Measurements from ENCODE around the gene STK32C. TPM values are rescaled to one million over a fixed set of nuclear protein-coding genes. Genes with fewer than 3 reads are reported as not detected.

STK32C gene
- total RNA-seq, 1 experiment from 2014 or later = 13.5 TPM

DNA sequence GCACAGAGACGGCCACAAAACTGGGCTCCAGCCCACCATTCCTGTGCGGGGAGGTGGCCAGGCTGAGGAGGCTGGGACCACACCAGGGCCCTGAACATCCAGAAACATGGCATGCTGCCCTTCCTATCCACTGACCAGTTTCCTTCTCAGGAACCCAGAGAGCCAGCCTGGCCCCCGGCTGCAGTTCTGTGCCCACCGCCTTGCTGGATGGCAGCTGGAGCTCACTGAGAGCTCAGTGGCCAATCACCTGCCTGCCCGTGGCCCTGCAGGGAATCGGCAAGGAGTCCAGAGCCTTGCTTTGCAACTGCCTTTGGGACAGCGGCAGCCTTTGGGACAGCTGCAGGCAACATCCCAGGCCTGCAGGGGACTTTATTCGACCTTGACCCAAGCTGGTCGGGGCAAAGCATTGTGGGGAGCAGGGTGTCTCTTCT, 30.4 kb downstream of the STK32C start:
- DNase-seq = no peak
- peaks cover 7% of the 10 kb centered on the region for H3K36me3 Mint-ChIP-seq (ENCODE audit: insufficient read depth, unreplicated experiment)
- BruUV-seq (replicated peaks) = no TSS peak
- intact Hi-C loops (cut with micrococcal nuclease; ENCODE audit: unreplicated experiment) = no loop called here
- no peaks in the 10 kb centered on the region for H3K27me3 Mint-ChIP-seq (ENCODE audit: unreplicated experiment)
- CTCF ChIA-PET = no interaction called here
- H3K9me3 Mint-ChIP-seq (ENCODE audit: low read depth, unreplicated experiment) = no peaks in the 10 kb centered on the region
- H3K4me1 Mint-ChIP-seq (ENCODE audit: low read depth, unreplicated experiment) = no peaks in the 10 kb centered on the region
- TF ChIP-seq, protein P1, sequence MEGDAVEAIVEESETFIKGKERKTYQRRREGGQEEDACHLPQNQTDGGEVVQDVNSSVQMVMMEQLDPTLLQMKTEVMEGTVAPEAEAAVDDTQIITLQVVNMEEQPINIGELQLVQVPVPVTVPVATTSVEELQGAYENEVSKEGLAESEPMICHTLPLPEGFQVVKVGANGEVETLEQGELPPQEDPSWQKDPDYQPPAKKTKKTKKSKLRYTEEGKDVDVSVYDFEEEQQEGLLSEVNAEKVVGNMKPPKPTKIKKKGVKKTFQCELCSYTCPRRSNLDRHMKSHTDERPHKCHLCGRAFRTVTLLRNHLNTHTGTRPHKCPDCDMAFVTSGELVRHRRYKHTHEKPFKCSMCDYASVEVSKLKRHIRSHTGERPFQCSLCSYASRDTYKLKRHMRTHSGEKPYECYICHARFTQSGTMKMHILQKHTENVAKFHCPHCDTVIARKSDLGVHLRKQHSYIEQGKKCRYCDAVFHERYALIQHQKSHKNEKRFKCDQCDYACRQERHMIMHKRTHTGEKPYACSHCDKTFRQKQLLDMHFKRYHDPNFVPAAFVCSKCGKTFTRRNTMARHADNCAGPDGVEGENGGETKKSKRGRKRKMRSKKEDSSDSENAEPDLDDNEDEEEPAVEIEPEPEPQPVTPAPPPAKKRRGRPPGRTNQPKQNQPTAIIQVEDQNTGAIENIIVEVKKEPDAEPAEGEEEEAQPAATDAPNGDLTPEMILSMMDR (IDR thresholded peaks at IDR 0.05; ENCODE audit: unreplicated experiment) = no peak
- no peak overlapping the region for H3K27ac Mint-ChIP-seq (ENCODE audit: unreplicated experiment)
- H3K4me3 Mint-ChIP-seq (ENCODE audit: low read depth, unreplicated experiment) = no peak overlapping the region

DNA sequence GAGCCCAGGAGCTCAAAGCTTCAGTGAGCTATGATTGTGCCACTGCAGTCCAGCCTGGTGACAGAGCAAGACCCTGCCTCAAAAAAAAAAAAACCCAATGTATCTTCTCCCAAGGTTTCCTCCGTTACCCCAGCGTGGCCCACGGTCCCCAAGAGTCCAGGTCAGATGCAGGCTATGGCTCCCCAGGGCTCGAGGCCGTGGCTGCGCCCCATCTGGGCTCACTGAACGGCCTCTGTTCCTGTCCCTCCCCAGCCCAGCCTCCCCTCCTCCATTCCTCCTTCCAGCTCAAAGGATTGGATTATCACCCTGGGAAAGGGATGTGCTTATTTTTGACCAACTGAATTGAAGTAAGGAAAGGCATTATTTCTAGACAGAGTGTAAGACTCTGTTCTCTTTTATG, 31.0 kb downstream of the STK32C start:
- TF ChIP-seq, protein P1 (IDR thresholded peaks at IDR 0.05; ENCODE audit: unreplicated experiment) = no peak
- CTCF ChIA-PET = interaction anchor here (0.7 kb wide), 1 partner anchor 28 kb away, joined by 3 read pairs; no protein-coding TSS in a partner anchor
- H3K27me3 Mint-ChIP-seq (ENCODE audit: unreplicated experiment) = no peaks in the 10 kb centered on the region
- intact Hi-C loops (cut with micrococcal nuclease; ENCODE audit: unreplicated experiment) = no loop called here
- peaks cover 7% of the 10 kb centered on the region for H3K36me3 Mint-ChIP-seq (ENCODE audit: insufficient read depth, unreplicated experiment)
- H3K4me1 Mint-ChIP-seq (ENCODE audit: low read depth, unreplicated experiment) = no peaks in the 10 kb centered on the region
- no TSS peak for BruUV-seq (replicated peaks)
- H3K4me3 Mint-ChIP-seq (ENCODE audit: low read depth, unreplicated experiment) = no peak overlapping the region
- no peaks in the 10 kb centered on the region for H3K9me3 Mint-ChIP-seq (ENCODE audit: low read depth, unreplicated experiment)
- H3K27ac Mint-ChIP-seq (ENCODE audit: unreplicated experiment) = no peak overlapping the region
- no peak for DNase-seq

DNA sequence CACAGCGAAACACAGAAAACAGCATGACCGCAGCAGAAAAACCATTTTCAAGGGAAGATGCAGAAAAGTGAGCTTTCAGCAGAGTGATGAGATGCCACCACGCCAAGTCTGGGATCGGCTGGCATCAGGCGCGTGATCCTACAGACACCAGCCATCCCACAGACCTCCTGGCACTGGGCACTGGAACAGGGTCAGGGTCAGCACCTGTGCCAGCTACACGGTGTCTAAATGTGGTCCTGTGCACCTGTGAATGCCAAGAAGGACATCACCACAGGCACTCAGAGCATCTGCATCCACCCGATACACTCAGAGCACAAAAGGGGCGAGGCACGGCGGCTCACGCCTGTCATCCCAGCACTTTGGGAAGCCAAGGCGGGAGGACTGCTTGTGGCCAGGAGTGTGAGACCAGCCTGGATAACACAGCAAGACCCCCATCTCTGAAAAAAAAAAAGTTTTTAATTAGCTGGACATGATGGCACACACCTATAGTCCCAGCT, 31.5 kb downstream of the STK32C start:
- Mint-ChIP-seq H3K4me3 (ENCODE audit: low read depth, unreplicated experiment) (no peak overlapping the region), H3K27ac (ENCODE audit: unreplicated experiment) (no peak overlapping the region), H3K4me1 (ENCODE audit: low read depth, unreplicated experiment) (no peaks in the 10 kb centered on the region), H3K36me3 (ENCODE audit: insufficient read depth, unreplicated experiment) (peaks cover 7% of the 10 kb centered on the region), H3K27me3 (ENCODE audit: unreplicated experiment) (no peaks in the 10 kb centered on the region), H3K9me3 (ENCODE audit: low read depth, unreplicated experiment) (no peaks in the 10 kb centered on the region)
- TF ChIP-seq, protein P1 (IDR thresholded peaks at IDR 0.05; ENCODE audit: unreplicated experiment) = no peak
- CTCF ChIA-PET = interaction anchor here (0.7 kb wide), 1 partner anchor 29 kb away, joined by 3 read pairs; no protein-coding TSS in a partner anchor
- intact Hi-C loops (cut with micrococcal nuclease; ENCODE audit: unreplicated experiment) = no loop called here
- BruUV-seq (replicated peaks) = no TSS peak
- DNase-seq = no peak

DNA sequence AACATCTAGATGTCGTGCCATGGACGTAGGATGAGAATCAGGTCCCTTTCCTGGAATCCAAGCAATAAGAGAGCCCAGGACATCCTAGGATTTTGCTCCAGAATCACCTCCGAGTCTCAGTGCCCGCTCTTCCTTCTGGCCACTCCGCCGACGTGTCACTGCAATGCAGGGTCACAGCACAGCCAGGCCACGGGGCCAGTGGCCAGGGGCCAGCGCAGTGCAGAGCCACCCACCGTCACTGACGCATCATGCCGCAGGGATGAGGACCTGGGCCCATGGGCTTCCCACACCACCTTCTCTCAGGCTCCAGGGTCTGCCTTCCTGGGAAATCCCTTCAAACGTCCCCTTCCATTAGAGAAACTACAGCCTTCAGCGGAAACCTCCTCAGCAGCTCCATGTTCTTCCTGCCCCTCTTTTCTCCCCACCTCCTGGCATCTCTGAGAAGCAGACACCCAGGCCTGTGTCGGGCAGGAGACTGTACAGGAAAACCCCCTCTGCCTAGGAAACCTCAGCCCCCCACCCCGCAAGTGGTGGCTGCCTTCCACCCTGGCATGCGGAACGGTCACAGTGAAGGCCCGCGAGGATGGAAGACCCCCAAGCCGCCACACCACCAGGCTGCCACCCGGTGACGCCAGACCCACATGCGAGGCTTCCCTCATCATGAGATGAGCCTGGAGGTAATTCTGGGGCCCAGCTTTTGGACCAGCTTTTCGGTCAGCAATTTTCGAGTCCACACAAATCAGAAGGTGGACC, 32.1 kb downstream of the STK32C start:
- BruUV-seq (replicated peaks) = no TSS peak
- no peak overlapping the region for H3K27ac Mint-ChIP-seq (ENCODE audit: unreplicated experiment)
- intact Hi-C loops (cut with micrococcal nuclease; ENCODE audit: unreplicated experiment) = no loop called here
- H3K27me3 Mint-ChIP-seq (ENCODE audit: unreplicated experiment) = no peaks in the 10 kb centered on the region
- no peaks in the 10 kb centered on the region for H3K9me3 Mint-ChIP-seq (ENCODE audit: low read depth, unreplicated experiment)
- no peaks in the 10 kb centered on the region for H3K4me1 Mint-ChIP-seq (ENCODE audit: low read depth, unreplicated experiment)
- no peak for DNase-seq
- H3K36me3 Mint-ChIP-seq (ENCODE audit: insufficient read depth, unreplicated experiment) = peaks cover 7% of the 10 kb centered on the region
- H3K4me3 Mint-ChIP-seq (ENCODE audit: low read depth, unreplicated experiment) = no peak overlapping the region
- TF ChIP-seq, protein P1 (IDR thresholded peaks at IDR 0.05; ENCODE audit: unreplicated experiment) = no peak
- CTCF ChIA-PET = no interaction called here
